Measurements from ENCODE around the gene IRF5.

IRF5 gene

GRCh38 chr7:128895320-128895719 lies 42.4 kb upstream of the IRF5 start:
- Histone ChIP-seq H3K9me3 (ENCODE audit: control insufficient read depth, low read length) (no peaks in the 10 kb centered on the region), H3K36me3 (ENCODE audit: control insufficient read depth, insufficient read depth, low read length) (no peaks in the 10 kb centered on the region), H3K27me3 (ENCODE audit: control insufficient read depth, insufficient read depth, low read length) (peaks cover 9% of the 10 kb centered on the region), H3K4me3 (ENCODE audit: low read length) (no peak overlapping the region), H3K4me1 (ENCODE audit: control insufficient read depth, insufficient read depth, low read length) (peaks cover 29% of the 10 kb centered on the region), H3K9ac (ENCODE audit: low read length) (no peak overlapping the region)

GRCh38 chr7:128899392-128899791 lies 38.3 kb upstream of the IRF5 start:
- Histone ChIP-seq H3K4me3 (ENCODE audit: low read length) (no peak overlapping the region), H3K9ac (ENCODE audit: low read length) (no peak overlapping the region), H3K27me3 (ENCODE audit: control insufficient read depth, insufficient read depth, low read length) (no peaks in the 10 kb centered on the region), H3K9me3 (ENCODE audit: control insufficient read depth, low read length) (no peaks in the 10 kb centered on the region), H3K36me3 (ENCODE audit: control insufficient read depth, insufficient read depth, low read length) (no peaks in the 10 kb centered on the region), H3K4me1 (ENCODE audit: control insufficient read depth, insufficient read depth, low read length) (peaks cover 12% of the 10 kb centered on the region)

- H3K27me3 ChIP-seq (ENCODE audit: control insufficient read depth, insufficient read depth, low read length) = no peaks in the 10 kb centered on the region
- no peaks in the 10 kb centered on the region for H3K36me3 ChIP-seq (ENCODE audit: control insufficient read depth, insufficient read depth, low read length)
- H3K9ac ChIP-seq (ENCODE audit: low read length) = no peak overlapping the region
- peaks cover 12% of the 10 kb centered on the region for H3K4me1 ChIP-seq (ENCODE audit: control insufficient read depth, insufficient read depth, low read length)
- H3K9me3 ChIP-seq (ENCODE audit: control insufficient read depth, low read length) = no peaks in the 10 kb centered on the region
- H3K4me3 ChIP-seq (ENCODE audit: low read length) = no peak overlapping the region
Measured at GRCh38 chr7:128900237-128900636, 37.5 kb upstream of the IRF5 start.

GRCh38 chr7:128902761-128903585 lies 34.8 kb upstream of the IRF5 start:
- Histone ChIP-seq H3K4me1 (ENCODE audit: control insufficient read depth, insufficient read depth, low read length) (peaks cover 12% of the 10 kb centered on the region), H3K36me3 (ENCODE audit: control insufficient read depth, insufficient read depth, low read length) (no peaks in the 10 kb centered on the region)

GRCh38 chr7:128903621-128904361 lies 33.9 kb upstream of the IRF5 start:
- Histone ChIP-seq H3K36me3 (ENCODE audit: control insufficient read depth, insufficient read depth, low read length) (no peaks in the 10 kb centered on the region), H3K27me3 (ENCODE audit: control insufficient read depth, insufficient read depth, low read length) (peaks cover 14% of the 10 kb centered on the region), H3K4me3 (ENCODE audit: low read length) (no peak overlapping the region), H3K9ac (ENCODE audit: low read length) (no peak overlapping the region), H3K4me1 (ENCODE audit: control insufficient read depth, insufficient read depth, low read length) (peaks cover 12% of the 10 kb centered on the region), H3K9me3 (ENCODE audit: control insufficient read depth, low read length) (no peaks in the 10 kb centered on the region)

More at GRCh38 chr7:128902761-128903585, 34.8 kb upstream of the IRF5 start:
- H3K4me3 ChIP-seq (ENCODE audit: low read length) = no peak overlapping the region
- H3K27me3 ChIP-seq (ENCODE audit: control insufficient read depth, insufficient read depth, low read length) = peaks cover 11% of the 10 kb centered on the region
- no peaks in the 10 kb centered on the region for H3K9me3 ChIP-seq (ENCODE audit: control insufficient read depth, low read length)
- no peak overlapping the region for H3K9ac ChIP-seq (ENCODE audit: low read length)

- H3K4me1 ChIP-seq (ENCODE audit: control insufficient read depth, insufficient read depth, low read length) = peaks cover 12% of the 10 kb centered on the region
- H3K9ac ChIP-seq (ENCODE audit: low read length) = no peak overlapping the region
- H3K4me3 ChIP-seq (ENCODE audit: low read length) = no peak overlapping the region
- H3K36me3 ChIP-seq (ENCODE audit: control insufficient read depth, insufficient read depth, low read length) = no peaks in the 10 kb centered on the region
- H3K9me3 ChIP-seq (ENCODE audit: control insufficient read depth, low read length) = no peaks in the 10 kb centered on the region
- peaks cover 22% of the 10 kb centered on the region for H3K27me3 ChIP-seq (ENCODE audit: control insufficient read depth, insufficient read depth, low read length)
Measured at GRCh38 chr7:128904381-128905197, 33.1 kb upstream of the IRF5 start.

- H3K4me3 ChIP-seq (ENCODE audit: low read length) = no peak overlapping the region
- H3K27me3 ChIP-seq (ENCODE audit: control insufficient read depth, insufficient read depth, low read length) = peaks cover 37% of the 10 kb centered on the region
Measured at GRCh38 chr7:128906001-128906765, 31.5 kb upstream of the IRF5 start.

GRCh38 chr7:128906766-128907559 lies 30.8 kb upstream of the IRF5 start:
- peaks cover 44% of the 10 kb centered on the region for H3K27me3 ChIP-seq (ENCODE audit: control insufficient read depth, insufficient read depth, low read length)
- H3K4me3 ChIP-seq (ENCODE audit: low read length) = no peak overlapping the region
- H3K4me1 ChIP-seq (ENCODE audit: control insufficient read depth, insufficient read depth, low read length) = peaks cover 19% of the 10 kb centered on the region
- no peaks in the 10 kb centered on the region for H3K9me3 ChIP-seq (ENCODE audit: control insufficient read depth, low read length)
- H3K9ac ChIP-seq (ENCODE audit: low read length) = no peak overlapping the region
- no peaks in the 10 kb centered on the region for H3K36me3 ChIP-seq (ENCODE audit: control insufficient read depth, insufficient read depth, low read length)

More at GRCh38 chr7:128906001-128906765, 31.5 kb upstream of the IRF5 start:
- H3K9ac ChIP-seq (ENCODE audit: low read length) = no peak overlapping the region
- H3K36me3 ChIP-seq (ENCODE audit: control insufficient read depth, insufficient read depth, low read length) = no peaks in the 10 kb centered on the region
- peaks cover 12% of the 10 kb centered on the region for H3K4me1 ChIP-seq (ENCODE audit: control insufficient read depth, insufficient read depth, low read length)
- H3K9me3 ChIP-seq (ENCODE audit: control insufficient read depth, low read length) = no peaks in the 10 kb centered on the region

- H3K4me3 ChIP-seq (ENCODE audit: low read length) = no peak overlapping the region
- no peaks in the 10 kb centered on the region for H3K36me3 ChIP-seq (ENCODE audit: control insufficient read depth, insufficient read depth, low read length)
- H3K9me3 ChIP-seq (ENCODE audit: control insufficient read depth, low read length) = no peaks in the 10 kb centered on the region
- H3K27me3 ChIP-seq (ENCODE audit: control insufficient read depth, insufficient read depth, low read length) = peaks cover 48% of the 10 kb centered on the region
- no peak overlapping the region for H3K9ac ChIP-seq (ENCODE audit: low read length)
- H3K4me1 ChIP-seq (ENCODE audit: control insufficient read depth, insufficient read depth, low read length) = peaks cover 7% of the 10 kb centered on the region
Measured at GRCh38 chr7:128908750-128909624, 28.7 kb upstream of the IRF5 start.

All from mucosa of stomach (tissue), 1 donor.